IgD-negative memory B cell (primary cell): ENCODE data around the gene LYSMD4. TPM values are rescaled to one million over a fixed set of nuclear protein-coding genes. Genes with fewer than 3 reads are reported as not detected.
"Not testable (repeated sequence)": the region's sequence is repeated elsewhere in the genome, so short reads cannot be mapped to it uniquely, and the experiment has no call there.

Experiments used
- H3K27ac Mint-ChIP-seq, 3 donors: one replicate each; pipeline ENCODE4 v1.8.0; 2020 to 2022; ENCODE audit warnings: mild to moderate bottlenecking in 3 of 3, mixed read lengths in 3 of 3, moderate library complexity in 1 of 3
- H3K27me3 Mint-ChIP-seq: one replicate; pipeline ENCODE4 v1.8.0; 2021; ENCODE audit warnings: mixed read lengths
- H3K36me3 Mint-ChIP-seq: one replicate; pipeline ENCODE4 v1.8.0; 2020; ENCODE audit warnings: mild to moderate bottlenecking, mixed read lengths
- H3K4me1 Mint-ChIP-seq, 3 donors: one replicate each; pipeline ENCODE4 v1.8.0; 2020 to 2022; ENCODE audit warnings: mixed read lengths in 3 of 3, mild to moderate bottlenecking in 1 of 3
- H3K4me3 Mint-ChIP-seq, 4 donors: one replicate each; pipeline ENCODE4 v1.8.0; 2020 to 2022; ENCODE audit warnings: mild to moderate bottlenecking in 4 of 4, mixed read lengths in 4 of 4, moderate library complexity in 3 of 4
- H3K9me3 Mint-ChIP-seq, 3 donors: one replicate each; pipeline ENCODE4 v1.8.0; 2020 to 2021; ENCODE audit warnings: mixed read lengths in 3 of 3, mild to moderate bottlenecking in 1 of 3
- polyA plus RNA-seq: library from polyadenylated mRNA; unstranded; fragments of 300-500 nt; fragmentation: Illumina TruSeq; gene quantifications from one replicate; pipeline ENCODE4 v1.2.3, GENCODE V29; 2021

Gene LYSMD4
- polyA plus RNA-seq, 1 donor from 2014 or later, result 3.1 TPM

DNA sequence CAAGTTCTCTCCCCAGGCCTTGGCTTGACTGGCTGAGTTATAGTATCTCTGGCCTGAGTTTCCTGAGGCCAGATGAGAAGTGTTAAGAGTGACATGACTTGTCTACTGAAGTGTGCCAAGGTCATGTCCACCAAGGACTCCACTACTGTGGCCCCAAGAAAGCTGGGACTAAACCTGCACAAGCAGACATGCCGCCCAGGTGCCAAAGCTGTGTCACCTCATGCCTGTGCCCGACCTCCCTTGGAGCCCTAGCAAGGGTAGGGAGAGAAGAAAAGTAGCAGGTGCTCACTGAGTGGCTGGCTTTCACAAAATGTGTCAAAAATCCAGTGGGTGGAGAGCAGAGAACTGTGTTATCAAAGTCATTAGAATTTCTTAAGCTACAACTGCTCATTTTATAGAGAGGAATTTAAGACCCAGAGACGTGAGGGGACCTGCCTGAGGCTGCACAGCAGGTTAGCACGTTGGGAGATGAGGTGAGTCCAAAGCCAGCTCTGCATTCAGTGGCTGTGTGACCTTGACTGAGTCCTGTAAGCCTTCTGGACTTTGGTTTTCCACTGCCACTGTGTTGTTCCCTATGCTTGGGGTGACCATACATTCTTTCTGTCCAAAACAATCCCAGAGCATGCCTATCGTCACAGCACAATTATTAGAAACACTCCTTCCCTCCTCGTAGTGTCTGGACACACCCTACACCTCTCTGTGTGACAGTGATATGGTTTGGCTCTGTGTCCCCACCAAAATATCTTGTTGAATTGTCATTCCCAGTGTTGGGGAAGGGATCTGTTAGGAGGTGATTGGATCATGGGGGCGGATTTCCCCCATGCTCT lies 5.0 kb upstream of the LYSMD4 start:
- Mint-ChIP-seq H3K4me1 (peaks cover 0 to 6% (median 0%) of the 10 kb centered on the region in 3 donors), H3K9me3 (peaks cover 0 to 3% (median 0%) of the 10 kb centered on the region in 3 donors), H3K27me3 (no peaks in the 10 kb centered on the region), H3K36me3 (peaks cover 3% of the 10 kb centered on the region), H3K27ac (no peak overlapping the region), H3K4me3 (no peak overlapping the region)

DNA sequence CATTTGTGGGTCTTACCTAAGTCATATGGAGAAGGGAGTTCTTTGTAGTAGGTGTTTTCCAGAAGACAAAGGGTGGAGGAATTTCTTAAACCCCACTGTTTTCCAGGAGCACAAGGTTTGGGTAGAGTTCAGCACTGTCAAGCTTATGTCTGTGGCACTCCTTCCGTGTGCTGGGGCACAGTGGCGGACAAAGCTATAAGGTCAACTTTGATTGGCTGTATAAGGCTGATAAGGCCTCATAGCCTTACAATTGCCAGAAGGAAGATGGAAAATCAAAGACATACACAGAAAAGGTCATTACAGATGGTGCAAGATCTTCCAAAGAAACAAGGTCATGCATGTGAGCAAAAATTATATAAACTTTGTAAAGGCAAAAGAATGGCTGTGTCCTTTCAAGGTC lies 3.5 kb upstream of the LYSMD4 start:
- Mint-ChIP-seq H3K4me1 (peaks cover 0 to 13% (median 3%) of the 10 kb centered on the region in 3 donors), H3K9me3 (peaks cover 0 to 3% (median 0%) of the 10 kb centered on the region in 3 donors), H3K36me3 (peaks cover 3% of the 10 kb centered on the region), H3K27me3 (no peaks in the 10 kb centered on the region), H3K4me3 (peak overlapping the region in 1 of 4 donors; percentile 58), H3K27ac (no peak overlapping the region)

DNA sequence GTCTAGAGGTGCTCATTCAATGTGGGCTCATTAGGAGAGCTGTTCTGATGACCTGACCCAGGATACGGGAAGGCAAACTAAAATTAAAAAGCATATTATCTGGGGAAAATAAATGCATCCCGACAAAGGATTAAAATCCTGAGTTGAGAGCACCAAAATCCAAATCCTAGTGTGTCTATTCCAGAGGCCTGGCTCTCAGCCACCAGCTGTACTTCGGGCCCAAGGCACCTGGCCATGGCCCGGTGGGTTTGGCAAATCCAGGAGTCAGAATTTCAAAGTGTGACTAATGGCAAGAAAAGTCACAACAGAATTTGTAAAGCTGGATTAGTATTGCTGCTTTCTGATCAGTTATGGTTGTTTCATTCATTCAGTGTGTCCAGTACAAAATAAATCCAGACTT lies 2.6 kb upstream of the LYSMD4 start:
- Mint-ChIP-seq H3K27me3 (no peaks in the 10 kb centered on the region), H3K4me1 (peaks cover 0 to 16% (median 6%) of the 10 kb centered on the region in 3 donors), H3K4me3 (peak overlapping the region in 1 of 4 donors; percentile 81), H3K9me3 (peaks cover 0 to 3% (median 0%) of the 10 kb centered on the region in 3 donors), H3K36me3 (peaks cover 3% of the 10 kb centered on the region), H3K27ac (peak overlapping the region in 1 of 3 donors; percentile 55)

DNA sequence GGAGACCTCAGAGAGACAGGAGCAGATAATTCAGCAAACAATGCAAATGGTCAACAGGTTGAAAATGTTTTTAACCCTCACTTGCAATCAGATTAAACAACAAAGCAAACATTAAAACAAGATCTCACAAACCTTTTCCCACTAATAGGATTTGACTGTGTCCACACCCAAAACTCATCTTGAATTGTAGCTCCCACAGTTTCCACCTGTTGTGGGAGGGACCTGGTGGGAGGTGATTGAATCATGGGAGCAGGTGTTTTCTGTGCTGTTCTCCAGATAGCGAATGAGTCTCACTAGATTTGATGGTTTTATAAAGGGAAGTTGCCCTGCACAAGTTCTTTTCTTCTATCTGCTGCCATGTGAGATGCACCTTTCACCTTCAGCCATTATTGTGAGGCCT lies 1.3 kb upstream of the LYSMD4 start:
- H3K9me3 Mint-ChIP-seq, result peaks cover 0 to 3% (median 0%) of the 10 kb centered on the region in 3 donors
- H3K27me3 Mint-ChIP-seq, result no peaks in the 10 kb centered on the region
- peaks cover 3% of the 10 kb centered on the region for H3K36me3 Mint-ChIP-seq
- peaks cover 0 to 16% (median 8%) of the 10 kb centered on the region in 3 donors for H3K4me1 Mint-ChIP-seq
- peak overlapping the region; percentile 44 to 85 (median 74) for H3K4me3 Mint-ChIP-seq
- peak overlapping the region in 2 of 3 donors; percentile 9 to 51 for H3K27ac Mint-ChIP-seq

DNA sequence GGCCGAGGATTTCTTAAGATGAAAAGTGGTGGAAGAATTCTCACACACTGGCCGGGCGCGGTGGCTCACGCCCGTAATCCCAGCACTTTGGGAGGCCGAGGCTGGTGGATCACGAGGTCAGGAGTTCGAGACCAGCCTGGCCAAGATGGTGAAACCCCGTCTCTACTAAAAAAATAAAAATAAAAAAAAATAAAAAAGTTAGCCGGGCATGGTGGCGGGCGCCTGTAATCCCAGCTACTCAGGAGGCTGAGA lies 729 bp upstream of the LYSMD4 start:
- not testable (repeated sequence) for H3K27me3 Mint-ChIP-seq, H3K36me3 Mint-ChIP-seq, H3K9me3 Mint-ChIP-seq
- peak overlapping the region in 2 of 3 donors; percentile 85 to 90 for H3K27ac Mint-ChIP-seq
- peak overlapping the region; percentile 79 to 90 (median 84) for H3K4me3 Mint-ChIP-seq
- H3K4me1 Mint-ChIP-seq, result peaks cover 0 to 16% (median 8%) of the 10 kb centered on the region in 3 donors

DNA sequence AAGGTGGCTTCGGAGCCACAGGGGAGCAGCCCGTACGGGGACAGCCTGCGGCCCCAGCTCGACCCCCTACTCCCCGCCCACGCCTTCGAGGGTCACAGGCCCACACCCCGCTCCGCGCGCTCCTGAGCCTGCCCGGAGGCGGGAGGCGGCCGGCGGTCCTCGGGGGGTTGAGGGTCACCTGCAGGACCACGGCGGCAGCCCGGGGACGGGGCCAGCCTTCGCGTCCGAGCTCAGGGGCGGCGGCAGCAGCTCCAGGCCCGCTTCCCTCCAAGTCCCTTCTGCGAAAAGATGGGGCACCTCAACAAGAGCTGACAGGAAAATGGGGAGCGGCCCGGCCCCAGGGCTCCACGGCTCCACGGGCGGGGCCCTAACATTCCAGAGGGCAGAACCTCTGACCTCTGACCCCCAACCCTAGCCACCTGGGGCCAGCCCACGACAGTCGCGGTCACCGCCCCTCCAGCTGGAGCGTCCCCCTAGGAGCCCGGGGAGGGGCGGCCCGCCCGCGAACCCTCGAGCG lies 428 bp downstream of the LYSMD4 start:
- Mint-ChIP-seq H3K4me1 (peaks cover 0 to 16% (median 8%) of the 10 kb centered on the region in 3 donors), H3K4me3 (peak overlapping the region; percentile 85 to 97 (median 91)), H3K27ac (peak overlapping the region in 1 of 3 donors; percentile 84), H3K36me3 (no peaks in the 10 kb centered on the region), H3K9me3 (peaks cover 0 to 3% (median 0%) of the 10 kb centered on the region in 3 donors), H3K27me3 (no peaks in the 10 kb centered on the region)

DNA sequence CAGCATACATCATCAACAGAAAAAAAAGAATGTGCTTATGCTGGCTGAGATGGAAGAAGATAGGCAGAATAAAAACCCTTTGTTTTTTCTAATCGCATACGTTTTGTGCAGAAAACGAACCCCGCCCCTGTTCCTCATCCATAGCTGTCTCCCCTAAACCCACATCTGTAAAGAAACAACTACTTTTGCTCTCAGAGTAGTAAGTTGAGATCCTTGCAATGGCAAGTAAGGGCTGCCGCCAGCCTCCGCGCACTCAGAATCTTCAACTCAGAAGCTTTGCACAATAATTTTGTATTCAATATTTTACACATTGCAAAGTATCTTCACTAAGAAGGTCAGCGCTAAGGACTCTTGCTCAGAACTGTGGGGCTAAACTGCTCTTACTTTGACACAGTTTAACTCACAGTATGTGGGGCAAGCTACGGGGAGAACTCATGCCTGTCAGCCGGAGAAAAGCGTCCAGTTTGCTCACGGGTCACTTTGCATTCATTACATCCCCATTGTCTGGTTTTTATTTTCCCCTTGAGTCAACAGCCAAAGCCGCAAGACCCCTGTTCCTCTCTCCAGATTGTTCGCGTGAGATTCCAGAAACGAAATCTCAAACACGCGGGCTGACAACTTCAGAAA lies 1.0 kb downstream of the LYSMD4 start:
- peak overlapping the region; percentile 85 to 97 (median 91) for H3K4me3 Mint-ChIP-seq
- peaks cover 0 to 16% (median 8%) of the 10 kb centered on the region in 3 donors for H3K4me1 Mint-ChIP-seq
- no peaks in the 10 kb centered on the region for H3K27me3 Mint-ChIP-seq
- H3K36me3 Mint-ChIP-seq, result no peaks in the 10 kb centered on the region
- peak overlapping the region in 2 of 3 donors; percentile 62 to 84 for H3K27ac Mint-ChIP-seq
- H3K9me3 Mint-ChIP-seq, result peaks cover 0 to 1% (median 0%) of the 10 kb centered on the region in 3 donors

DNA sequence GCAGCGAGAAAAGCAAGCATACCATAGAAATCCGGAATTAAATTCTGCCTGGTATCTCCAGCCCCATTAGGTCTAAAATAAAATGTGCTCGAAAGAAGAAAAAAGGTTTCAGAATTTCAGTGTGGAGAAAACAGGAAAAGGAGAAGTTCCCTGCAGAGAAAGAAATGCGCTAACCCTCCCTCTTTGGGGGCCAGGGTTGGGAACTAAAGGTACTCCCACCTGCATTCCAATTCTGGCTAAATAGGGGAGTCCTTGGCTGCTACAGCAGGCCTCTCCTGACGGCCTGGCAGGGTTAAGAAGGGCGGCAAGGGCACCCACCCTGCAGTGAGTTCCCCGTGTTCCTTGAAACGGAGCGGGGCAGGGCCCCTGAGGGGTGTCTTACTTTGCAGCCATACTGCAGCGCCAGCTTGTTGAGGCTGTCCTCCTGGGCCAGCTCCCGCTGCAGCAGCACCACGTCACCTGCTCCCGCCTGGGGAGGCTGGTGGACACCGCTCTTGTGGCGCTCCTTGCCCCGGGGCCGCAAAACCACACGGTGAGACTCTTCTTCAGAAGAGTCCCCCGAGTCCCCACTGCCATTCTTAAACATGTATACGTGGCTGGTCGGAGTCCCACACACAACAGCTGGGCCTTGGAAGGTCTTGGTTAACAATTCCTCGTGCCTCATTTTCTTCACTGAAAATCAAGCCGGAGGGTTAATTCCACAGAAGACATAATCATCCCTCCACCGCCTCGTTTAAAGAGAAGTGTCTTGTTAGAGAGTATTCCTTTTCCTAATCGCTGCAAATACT lies 1.7 kb downstream of the LYSMD4 start:
- H3K9me3 Mint-ChIP-seq, result no peaks in the 10 kb centered on the region
- no peaks in the 10 kb centered on the region for H3K27me3 Mint-ChIP-seq
- peaks cover 0 to 16% (median 8%) of the 10 kb centered on the region in 3 donors for H3K4me1 Mint-ChIP-seq
- peak overlapping the region in 3 of 4 donors; percentile 85 to 97 (median 93) for H3K4me3 Mint-ChIP-seq
- H3K36me3 Mint-ChIP-seq, result peaks cover 2% of the 10 kb centered on the region
- H3K27ac Mint-ChIP-seq, result peak overlapping the region in 1 of 3 donors; percentile 84

DNA sequence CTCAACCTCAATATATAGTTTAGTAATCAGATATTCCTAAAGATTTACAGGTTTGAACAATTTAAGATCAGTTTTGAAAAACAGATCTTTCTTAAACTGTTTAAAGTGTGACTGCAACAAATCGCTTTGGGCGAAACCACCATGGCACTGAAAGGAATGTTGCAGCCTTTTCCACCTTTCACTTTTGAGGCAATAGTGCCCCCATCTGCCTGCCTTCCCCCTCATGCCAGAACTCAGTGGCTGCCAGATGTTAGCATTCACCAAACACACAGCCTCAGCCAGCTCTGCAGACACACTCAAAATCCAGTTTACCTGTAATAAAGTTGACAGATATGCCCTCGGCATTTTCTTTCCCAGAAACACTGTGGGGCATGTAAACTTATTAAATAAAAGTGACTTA lies 3.3 kb downstream of the LYSMD4 start:
- H3K4me3 Mint-ChIP-seq, result peak overlapping the region in 1 of 4 donors; percentile 52
- H3K27ac Mint-ChIP-seq, result no peak overlapping the region
- H3K36me3 Mint-ChIP-seq, result peaks cover 2% of the 10 kb centered on the region
- peaks cover 0 to 16% (median 8%) of the 10 kb centered on the region in 3 donors for H3K4me1 Mint-ChIP-seq
- H3K27me3 Mint-ChIP-seq, result no peaks in the 10 kb centered on the region
- no peaks in the 10 kb centered on the region for H3K9me3 Mint-ChIP-seq

DNA sequence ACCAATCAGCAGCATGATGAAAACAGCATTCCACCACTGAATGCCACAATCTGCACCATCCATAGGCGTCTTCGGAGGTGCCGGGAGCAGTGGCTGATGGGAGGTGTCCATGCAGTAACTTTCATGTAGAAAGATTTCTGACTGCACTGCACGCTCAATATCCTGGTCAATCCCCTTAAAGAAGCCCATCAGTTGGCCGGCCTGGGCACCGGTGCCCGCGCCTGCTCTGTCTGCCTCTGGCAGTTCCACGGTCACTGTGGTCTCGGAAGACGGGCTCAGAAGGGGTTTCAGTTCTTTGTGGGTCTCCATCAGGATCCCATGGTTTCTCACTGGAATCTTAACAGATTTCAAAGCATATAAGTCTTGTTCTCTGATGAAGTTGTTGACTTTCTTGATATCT lies 3.9 kb downstream of the LYSMD4 start:
- peaks cover 0 to 13% (median 8%) of the 10 kb centered on the region in 3 donors for H3K4me1 Mint-ChIP-seq
- H3K36me3 Mint-ChIP-seq, result peaks cover 2% of the 10 kb centered on the region
- no peaks in the 10 kb centered on the region for H3K27me3 Mint-ChIP-seq
- no peak overlapping the region for H3K27ac Mint-ChIP-seq
- H3K4me3 Mint-ChIP-seq, result no peak overlapping the region
- no peaks in the 10 kb centered on the region for H3K9me3 Mint-ChIP-seq

DNA sequence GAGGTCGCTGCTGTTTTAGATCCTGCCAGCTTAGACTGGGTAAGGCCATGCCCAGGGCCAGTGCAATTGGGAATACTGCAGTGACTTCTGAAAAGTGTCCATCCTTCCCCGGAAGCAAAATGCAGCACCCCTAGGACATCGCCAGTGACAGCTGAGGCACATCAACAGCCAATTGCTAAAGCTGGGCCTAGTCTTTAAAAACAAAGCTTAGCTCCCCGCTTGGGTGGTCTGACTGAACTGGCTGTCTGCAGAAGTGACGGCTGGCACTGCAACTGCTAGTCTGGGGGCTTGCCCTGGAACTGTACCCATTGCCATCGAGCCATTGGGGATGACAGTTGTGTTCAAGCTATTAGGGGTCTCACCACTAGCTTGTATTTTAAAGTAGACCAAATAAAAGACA lies 4.3 kb downstream of the LYSMD4 start:
- Mint-ChIP-seq H3K9me3 (no peaks in the 10 kb centered on the region), H3K36me3 (peaks cover 2% of the 10 kb centered on the region), H3K27me3 (no peaks in the 10 kb centered on the region), H3K4me3 (no peak overlapping the region), H3K4me1 (peaks cover 1 to 13% (median 8%) of the 10 kb centered on the region in 3 donors), H3K27ac (no peak overlapping the region)

DNA sequence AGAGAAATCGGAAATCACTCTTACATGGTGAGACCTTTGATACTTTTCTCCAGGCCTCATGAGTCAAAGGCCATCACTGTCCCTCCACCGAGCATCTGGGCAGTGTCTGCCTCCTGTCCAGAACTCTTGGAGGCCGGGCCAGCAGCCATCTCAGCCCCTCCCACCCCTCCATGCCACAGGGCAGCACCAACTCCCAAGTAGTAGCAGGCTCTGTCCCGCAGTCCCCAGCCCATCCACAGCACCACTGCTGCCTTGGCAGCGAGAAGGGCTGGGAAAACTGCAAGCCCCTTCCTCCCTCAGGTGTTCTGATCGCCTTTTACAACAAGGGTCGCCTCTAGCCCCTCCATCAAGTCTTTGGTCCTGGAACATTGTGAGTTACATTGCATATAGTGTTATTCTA lies 5.5 kb downstream of the LYSMD4 start:
- Mint-ChIP-seq H3K27ac (no peak overlapping the region), H3K9me3 (no peaks in the 10 kb centered on the region), H3K27me3 (no peaks in the 10 kb centered on the region), H3K4me1 (peaks cover 4 to 10% (median 8%) of the 10 kb centered on the region in 3 donors), H3K36me3 (peaks cover 2% of the 10 kb centered on the region), H3K4me3 (no peak overlapping the region)

DNA sequence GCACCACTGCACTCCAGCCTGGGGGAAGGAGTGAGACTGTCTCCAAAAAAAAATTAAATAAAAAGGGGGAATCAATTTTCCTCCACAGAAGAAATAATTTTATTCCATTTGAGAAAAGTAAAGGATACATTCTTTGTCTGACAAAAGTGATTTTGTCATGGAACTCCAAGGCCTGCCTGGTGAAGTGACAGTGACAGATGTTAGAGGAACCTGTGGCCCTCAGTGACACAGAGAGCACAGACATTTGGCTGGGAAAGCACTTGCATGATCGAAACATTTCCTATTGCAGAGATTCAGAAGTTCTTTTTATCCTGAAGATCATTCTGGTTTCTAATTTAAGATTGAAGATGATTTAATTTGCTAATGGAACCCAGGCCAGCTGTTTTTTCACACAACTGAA lies 5.9 kb downstream of the LYSMD4 start:
- H3K27me3 Mint-ChIP-seq, result no peaks in the 10 kb centered on the region
- peaks cover 6 to 8% (median 7%) of the 10 kb centered on the region in 3 donors for H3K4me1 Mint-ChIP-seq
- H3K36me3 Mint-ChIP-seq, result peaks cover 2% of the 10 kb centered on the region
- H3K4me3 Mint-ChIP-seq, result no peak overlapping the region
- peaks cover 0 to under 1% (median 0%) of the 10 kb centered on the region in 3 donors for H3K9me3 Mint-ChIP-seq
- H3K27ac Mint-ChIP-seq, result no peak overlapping the region

DNA sequence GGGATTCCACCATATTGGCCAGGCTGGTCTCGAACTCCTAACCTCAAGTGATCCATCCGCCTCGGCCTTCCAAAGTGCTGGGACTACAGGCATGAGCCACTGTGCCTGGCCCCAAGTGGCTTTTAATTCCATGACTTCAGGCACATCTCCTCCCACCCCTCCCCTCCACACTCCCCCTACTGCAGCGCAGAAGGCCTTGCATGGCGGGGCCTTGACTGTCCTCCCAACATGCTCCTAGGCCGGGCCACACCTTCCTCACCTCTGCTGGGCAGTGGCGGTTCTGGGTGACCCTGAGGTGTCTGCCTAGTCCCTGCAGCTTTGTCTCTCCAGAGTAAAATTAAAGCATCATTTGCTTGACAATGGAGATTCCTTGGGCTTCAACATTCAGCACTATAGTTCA lies 6.9 kb downstream of the LYSMD4 start:
- Mint-ChIP-seq H3K4me1 (peaks cover 2 to 8% (median 7%) of the 10 kb centered on the region in 3 donors), H3K27me3 (no peaks in the 10 kb centered on the region), H3K9me3 (peaks cover 0 to 2% (median 0%) of the 10 kb centered on the region in 3 donors), H3K27ac (no peak overlapping the region), H3K4me3 (no peak overlapping the region), H3K36me3 (peaks cover 2% of the 10 kb centered on the region)

DNA sequence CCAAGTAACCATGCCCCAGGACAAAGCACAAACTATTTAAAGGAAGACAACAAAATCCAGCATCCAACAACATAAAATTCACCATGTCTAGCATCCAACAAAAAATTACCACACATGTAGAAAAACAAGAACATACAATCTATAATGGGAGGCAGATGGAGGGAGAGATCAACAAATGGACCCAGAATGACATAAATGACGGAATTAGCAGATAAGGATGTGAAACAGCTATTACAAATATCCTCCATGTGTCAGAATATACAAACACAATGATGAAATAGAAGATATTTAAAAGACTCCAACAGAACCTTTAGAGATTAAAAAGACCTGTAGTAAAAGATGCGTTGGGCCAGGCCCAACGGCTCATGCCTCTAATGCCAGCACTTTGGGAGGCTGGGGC lies 10.8 kb downstream of the LYSMD4 start:
- Mint-ChIP-seq H3K4me1 (peaks cover 24 to 35% (median 24%) of the 10 kb centered on the region in 3 donors), H3K36me3 (peaks cover 3% of the 10 kb centered on the region), H3K9me3 (peaks cover 0 to 2% (median 0%) of the 10 kb centered on the region in 3 donors), H3K27me3 (no peaks in the 10 kb centered on the region), H3K27ac (no peak overlapping the region), H3K4me3 (peak overlapping the region in 1 of 4 donors; percentile 5)
